ENCODE data around the gene ZFYVE9. TPM values are rescaled to one million over a fixed set of nuclear protein-coding genes. Genes with fewer than 3 reads are reported as not detected.
"Not testable (repeated sequence)": the region's sequence is repeated elsewhere in the genome, so short reads cannot be mapped to it uniquely, and the experiment has no call there.

The ZFYVE9 gene
- polyA plus RNA-seq, 1 donor, result 19.0 TPM

DNA sequence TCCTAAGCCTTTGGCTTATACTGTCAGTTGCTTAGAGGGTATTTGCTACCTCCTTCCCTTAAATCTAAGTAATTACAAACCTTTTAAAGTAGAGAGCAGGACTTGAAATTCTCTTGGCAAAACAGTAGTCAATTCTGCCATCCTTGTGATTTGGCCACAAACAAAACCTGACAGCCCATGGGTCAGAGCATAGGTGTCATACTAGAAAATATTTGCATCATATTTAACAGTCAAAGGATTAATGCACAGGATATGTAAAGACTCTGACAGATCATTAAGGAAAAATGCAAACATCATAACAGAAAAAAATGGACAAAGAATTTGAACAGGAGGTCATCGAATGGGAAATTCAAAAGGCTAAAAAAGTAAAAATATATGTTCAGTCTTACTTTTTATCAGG lies 50.5 kb downstream of the ZFYVE9 start:
- DNase-seq, result no peak

DNA sequence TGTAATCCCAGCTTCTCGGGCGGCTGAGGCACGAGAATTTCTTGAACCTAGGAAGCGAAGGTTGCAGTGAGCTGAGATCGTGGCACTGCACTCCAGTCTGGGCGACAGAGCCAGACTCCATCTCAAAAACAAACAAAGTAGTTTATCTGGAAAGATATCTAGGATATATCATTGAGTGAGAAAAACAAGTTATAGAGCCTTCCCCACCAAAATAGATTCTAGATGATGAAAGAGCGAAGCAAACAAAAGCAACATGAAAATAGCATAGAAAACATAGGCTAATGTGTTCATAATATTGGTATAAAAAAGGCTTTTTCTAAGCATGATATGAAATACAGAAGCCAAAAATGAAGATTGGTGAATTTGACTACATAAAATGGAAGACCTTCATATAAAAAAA lies 52.1 kb downstream of the ZFYVE9 start:
- DNase-seq, result no peak

DNA sequence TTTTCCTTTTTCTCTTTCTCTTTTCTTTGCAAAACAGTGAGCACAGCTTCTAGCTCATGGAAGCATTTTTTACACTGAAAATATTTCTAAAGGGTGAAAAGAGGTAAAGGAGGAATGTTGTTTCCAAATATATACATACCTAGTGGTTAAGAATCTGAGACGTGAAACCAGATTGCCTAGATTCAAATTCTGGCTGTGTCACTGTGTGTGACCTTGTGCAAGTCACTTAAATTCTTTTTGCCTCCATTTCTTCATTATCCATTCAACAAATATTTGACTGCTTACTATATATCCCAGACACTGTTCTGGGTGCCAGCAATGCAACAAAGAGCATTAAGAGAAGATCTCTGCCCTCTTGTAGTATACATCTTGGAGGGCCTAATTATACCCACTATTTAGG lies 53.3 kb downstream of the ZFYVE9 start:
- no peak for DNase-seq

DNA sequence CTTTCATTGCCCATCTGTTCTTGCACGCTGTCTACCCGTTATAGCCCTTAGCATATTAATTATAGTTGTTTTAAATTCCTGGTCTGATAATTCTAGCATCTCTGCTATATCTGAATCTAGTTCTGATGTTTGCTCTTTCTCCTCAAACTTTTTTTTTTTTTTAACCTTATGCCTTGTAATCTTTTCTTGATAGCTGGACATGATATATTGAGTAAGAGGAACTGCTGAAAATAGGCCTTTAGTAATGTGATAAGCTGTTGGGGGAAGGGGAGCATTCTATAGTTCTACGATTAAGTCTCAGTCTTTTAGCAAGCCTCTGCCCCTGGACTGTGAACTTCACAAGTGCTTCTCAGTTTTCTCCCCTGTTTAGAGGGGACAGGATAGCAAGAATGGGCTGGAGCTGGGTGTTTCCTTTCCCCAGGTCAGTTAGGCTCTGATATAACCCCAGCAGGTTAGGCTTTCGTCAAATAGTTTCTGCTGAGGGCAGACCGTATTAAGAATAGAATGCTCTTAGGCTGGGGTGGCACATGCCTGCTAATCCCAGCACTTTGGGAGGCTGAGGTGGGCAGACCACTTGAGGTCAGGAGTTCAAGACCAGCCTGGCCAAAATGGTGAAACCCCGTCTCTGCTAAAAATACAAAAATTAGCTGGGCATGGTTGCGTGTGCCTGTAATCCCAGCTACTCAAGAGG lies 62.2 kb downstream of the ZFYVE9 start:
- no peak for DNase-seq

DNA sequence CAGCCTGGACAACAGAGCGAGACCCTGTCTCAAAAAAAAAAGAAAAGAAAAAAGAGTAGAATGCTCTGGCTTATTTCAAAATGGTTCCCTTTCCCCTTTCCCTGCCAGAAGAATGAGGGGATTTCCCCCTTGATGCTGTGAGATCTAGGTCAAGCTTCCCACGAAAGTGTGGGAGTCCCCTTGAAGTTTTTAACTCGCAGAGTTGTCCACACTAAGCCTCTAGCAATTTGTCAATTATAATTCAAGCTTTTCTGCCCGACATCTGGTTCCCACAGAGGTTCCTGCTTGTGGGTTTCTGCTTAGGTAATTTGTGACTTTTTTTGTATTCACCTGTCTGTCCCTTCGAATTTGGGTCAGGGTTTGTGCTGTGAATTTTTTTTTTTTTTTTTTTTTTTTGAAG lies 62.8 kb downstream of the ZFYVE9 start:
- DNase-seq, result no peak

DNA sequence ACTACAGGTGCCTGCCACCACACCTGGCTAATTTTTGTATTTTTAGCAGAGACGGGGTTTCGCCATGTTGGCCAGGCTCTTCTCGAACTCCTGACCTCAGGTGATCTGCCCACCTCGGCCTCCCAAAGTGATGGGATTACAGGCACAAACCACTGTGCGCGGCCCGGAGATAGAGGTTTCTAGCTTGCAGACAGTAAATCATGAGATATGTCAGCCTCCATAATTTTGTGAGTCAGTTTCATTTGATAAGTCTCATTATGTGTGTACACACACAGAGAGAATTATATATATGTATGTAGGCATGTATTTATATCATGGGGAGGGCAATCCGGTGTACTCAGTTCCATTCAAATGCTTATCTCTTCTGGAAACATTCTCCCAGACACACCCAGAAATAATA lies 64.8 kb downstream of the ZFYVE9 start:
- not testable (repeated sequence) for DNase-seq

DNA sequence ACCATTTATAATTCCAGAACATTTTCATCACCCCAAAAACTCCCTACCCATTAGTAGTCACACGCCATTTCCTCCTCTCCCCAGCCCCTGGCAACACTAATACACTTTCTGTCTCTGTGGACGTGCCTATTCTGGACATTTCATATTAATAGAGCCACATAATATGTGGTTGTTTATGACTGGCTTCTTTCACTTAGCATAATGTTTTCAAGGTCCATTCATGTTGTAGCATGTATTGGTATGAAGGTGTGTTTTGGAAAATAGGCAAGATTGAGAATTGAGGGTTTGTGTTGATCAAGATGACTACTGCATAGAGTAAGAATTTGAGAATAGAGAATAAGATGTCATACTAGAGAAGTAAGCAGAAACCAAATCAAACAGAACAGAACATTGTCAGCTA lies 67.5 kb downstream of the ZFYVE9 start:
- no peak for DNase-seq

DNA sequence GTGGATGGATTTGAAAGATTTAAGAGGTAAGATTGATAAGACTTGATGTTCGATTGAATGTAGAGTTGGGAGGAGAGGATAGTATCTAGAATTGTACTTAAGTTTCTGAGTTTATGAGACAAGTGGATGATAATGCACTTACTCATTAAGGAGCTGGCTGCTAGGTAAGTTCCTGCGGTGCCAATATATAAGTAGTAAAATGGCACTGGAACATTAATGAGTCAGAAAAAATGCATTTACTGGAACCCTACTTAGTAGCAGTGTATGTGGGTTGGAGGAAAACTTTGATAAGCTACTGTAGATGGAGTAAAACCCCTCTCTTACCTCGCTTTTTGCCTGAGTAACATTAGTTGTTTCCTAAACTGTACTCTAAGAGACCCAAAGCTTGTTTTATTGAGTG lies 68.2 kb downstream of the ZFYVE9 start:
- no peak for DNase-seq

DNA sequence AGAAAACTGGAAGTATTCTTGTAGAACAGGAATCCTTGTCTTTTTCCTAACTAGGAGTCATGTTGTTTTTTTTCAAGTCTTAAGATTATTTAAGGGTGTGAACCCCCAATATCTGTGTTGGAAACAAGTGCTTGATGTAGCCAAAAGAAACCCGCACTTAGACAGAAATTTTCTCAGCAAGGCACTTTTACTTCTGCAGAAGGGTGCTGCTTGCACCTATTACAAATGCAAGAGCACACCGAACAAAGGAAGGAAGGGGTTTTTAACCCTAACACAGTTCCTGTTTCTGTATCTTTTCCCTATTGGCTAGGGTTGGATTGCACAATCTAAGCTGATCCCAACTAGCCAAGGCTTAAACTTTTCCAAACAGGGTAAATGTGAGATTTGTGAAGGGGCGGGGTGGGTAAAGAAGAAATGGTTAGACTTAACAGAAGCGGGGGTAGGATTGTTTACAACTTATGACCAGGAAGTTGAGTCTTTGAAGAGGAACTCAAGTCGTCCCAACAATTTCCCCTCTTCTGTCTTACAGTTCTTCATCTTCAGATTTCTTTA lies 75.1 kb downstream of the ZFYVE9 start:
- DNase-seq, result no peak

DNA sequence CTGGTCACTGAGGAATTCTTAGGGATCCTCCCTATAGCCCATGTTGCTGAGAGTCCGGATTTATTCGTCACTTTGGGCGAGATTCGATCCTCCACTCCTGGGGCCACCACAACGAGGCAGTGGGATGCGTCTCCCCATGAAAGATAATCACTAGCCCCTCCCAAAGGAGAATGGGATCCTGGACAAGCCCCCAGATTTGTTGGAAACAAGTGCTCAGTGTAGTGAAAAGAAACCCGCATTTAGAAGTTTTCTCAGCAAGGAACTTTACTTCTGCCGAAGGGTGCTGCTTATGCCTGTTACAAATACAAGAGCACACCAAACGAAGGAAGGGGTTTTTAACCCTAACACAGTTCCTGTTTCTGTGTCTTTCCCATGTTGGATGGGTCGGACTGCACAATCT lies 83.3 kb downstream of the ZFYVE9 start:
- no peak for DNase-seq

DNA sequence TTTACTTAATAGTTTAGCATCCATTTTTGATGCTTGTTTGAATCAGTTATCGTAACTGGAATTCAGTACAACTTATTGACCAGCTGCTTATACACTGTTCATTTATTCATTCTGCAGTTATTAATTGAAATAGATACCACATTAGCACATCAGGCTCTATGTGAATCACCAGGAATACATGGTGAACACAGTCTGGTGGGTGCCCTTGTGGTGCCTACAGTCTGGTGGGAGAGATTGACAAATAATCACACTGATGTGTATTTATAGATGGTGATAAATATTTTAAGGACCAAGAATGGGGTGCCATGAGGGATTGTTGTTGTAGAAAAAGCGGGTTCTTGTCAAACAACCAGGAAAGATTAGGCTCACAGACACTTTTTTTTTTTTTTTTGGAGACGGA lies 87.6 kb downstream of the ZFYVE9 start:
- DNase-seq, result no peak

DNA sequence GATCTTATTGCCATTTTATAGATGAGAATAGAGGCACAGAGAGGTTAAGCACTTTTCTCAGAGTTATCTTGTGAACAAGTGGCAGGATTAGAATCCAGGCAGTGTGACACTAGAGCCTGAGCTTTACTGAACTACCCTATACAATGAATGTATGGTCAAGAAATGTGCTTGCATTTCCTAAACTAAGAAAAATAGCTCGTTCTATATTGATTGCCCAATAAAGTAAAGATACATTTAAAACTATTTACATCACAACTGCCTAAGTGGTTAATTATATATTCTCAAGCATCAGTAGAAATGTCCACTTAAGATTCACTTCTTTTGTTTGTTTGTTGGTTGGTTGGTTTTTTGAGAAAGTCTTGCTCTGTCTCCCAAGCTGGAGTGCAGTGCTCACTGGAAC lies 91.6 kb downstream of the ZFYVE9 start:
- DNase-seq, result no peak

DNA sequence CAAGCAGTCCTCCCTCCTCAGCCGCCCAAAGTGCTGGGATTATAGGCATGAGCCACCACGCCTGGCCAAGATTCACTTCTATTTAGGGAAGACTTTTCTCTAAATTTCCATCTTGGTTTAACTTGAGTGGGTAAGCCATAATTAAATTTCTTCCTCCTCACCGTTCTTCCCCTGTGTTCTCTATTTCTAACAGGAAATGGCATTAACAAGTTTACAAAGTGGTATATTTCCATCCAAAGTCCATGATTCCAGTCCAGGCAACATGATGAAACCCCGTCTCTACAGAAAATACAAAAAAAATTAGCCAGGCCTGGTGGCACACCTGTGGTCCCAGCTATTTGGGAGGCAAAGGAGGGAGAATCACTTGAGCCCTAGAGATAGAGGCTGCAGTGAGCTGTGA lies 92.1 kb downstream of the ZFYVE9 start:
- no peak for DNase-seq

DNA sequence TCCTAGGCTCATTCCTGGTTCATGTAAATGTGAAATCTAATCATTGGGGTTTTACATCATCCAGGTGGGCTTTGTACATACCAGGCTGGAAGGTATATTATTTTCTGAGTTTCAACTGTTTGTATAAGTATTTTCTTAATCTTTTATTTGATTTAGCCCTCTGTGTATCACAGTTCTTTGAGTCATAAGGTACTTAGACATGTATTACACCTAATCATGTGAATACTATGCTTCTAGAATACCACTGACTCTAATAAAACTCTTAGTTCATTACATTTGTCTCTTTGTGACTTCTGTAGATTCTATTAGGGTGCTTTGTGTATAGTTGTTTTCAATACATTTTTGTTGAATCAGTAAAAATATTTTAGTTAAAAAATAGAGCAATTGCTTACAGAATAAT lies 92.8 kb downstream of the ZFYVE9 start:
- no peak for DNase-seq

DNA sequence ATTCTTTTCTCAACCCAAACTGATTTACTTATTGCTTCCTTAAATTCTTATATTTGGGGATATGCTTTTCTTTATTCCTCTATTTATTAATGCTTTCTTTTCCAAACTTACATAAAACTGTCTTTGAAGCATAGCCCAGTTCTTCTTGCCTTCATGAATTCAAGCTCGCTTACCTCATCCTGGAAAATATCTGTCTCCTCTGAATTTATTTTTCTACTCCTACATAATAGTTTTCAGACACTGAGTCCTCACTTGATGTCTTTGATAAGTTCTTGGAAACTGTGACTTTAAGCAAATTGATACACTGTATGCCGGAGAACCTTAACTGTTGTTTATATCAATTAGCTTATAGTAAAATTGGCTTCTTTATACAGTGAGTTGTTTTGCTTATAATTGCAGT lies 93.8 kb downstream of the ZFYVE9 start:
- no peak for DNase-seq

DNA sequence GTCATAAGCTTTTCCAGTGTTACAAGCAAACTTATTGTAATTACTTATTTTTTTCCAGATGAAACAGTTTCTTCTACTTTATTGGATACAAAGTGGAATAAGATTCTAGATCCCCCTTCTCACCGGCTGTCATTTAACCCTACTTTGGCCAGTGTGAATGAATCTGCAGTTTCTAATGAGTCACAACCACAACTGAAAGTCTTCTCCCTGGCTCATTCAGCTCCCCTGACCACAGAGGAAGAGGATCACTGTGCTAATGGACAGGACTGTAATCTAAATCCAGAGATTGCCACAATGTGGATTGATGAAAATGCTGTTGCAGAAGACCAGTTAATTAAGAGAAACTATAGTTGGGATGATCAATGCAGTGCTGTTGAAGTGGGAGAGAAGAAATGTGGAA lies 95.5 kb downstream of the ZFYVE9 start:
- DNase-seq, result no peak

DNA sequence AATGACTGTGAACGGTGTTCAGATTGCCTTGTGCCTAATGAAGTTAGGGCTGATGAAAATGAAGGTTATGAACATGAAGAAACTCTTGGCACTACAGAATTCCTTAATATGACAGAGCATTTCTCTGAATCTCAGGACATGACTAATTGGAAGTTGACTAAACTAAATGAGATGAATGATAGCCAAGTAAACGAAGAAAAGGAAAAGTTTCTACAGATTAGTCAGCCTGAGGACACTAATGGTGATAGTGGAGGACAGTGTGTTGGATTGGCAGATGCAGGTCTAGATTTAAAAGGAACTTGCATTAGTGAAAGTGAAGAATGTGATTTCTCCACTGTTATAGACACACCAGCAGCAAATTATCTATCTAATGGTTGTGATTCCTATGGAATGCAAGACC lies 96.6 kb downstream of the ZFYVE9 start:
- DNase-seq, result no peak

DNA sequence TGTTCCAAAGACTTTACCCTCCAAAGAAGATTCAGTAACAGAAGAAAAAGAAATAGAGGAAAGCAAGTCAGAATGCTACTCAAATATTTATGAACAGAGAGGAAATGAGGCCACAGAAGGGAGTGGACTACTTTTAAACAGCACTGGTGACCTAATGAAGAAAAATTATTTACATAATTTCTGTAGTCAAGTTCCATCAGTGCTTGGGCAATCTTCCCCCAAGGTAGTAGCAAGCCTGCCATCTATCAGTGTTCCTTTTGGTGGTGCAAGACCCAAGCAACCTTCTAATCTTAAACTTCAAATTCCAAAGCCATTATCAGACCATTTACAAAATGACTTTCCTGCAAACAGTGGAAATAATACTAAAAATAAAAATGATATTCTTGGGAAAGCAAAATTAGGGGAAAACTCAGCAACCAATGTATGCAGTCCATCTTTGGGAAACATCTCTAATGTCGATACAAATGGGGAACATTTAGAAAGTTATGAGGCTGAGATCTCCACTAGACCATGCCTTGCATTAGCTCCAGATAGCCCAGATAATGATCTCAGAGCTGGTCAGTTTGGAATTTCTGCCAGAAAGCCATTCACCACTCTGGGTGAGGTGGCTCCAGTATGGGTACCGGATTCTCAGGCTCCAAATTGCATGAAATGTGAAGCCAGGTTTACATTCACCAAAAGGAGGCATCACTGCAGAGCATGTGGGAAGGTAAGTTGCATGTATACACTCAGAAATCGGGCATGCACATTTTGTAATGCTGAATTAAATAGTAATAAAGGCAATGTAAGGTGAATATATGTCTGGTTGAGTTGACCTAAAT lies 97.2 kb downstream of the ZFYVE9 start:
- DNase-seq, result no peak

DNA sequence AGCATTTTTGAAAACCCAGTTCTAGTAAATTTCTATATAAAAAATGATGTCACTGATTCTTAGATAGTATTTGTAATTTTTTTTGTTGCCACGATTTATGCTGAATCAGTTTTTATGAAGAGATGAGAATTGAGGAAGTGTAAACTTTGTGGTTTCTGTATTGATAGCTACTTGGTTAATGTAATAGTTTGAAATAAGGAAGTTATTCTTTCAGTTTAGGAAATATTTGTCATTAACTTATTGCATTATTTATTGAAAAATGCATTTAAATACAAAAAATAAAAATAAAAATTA lies 97.8 kb downstream of the ZFYVE9 start:
- DNase-seq, result no peak

DNA sequence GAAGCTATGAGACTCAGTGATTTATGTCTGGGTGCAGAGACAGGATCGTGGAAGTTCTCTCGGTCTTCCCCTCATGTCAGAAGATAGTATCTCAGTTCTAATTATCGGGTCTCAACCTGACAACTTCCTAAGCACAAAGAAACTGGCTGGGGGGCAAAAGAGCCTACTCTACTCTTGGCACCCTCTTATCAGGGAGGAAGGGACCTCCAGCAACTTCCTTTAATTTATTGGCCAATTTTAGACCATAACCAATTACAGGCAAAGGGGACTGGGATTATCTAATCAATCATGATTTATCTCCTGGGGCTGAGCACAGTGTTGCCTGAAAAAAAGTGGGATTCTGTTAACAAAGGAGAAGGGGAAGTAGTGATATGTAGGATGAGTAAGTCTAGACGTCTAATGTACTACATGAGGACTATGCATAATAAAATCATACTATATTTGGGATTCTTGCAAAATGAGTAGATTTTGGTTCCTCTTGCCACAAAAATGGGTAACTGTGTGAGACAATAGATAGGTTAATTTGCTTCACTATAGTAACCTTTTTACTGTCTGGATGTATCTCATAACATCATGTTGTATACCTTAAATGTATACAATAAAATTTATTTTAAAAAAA lies 98.8 kb downstream of the ZFYVE9 start:
- DNase-seq, result no peak

DNA sequence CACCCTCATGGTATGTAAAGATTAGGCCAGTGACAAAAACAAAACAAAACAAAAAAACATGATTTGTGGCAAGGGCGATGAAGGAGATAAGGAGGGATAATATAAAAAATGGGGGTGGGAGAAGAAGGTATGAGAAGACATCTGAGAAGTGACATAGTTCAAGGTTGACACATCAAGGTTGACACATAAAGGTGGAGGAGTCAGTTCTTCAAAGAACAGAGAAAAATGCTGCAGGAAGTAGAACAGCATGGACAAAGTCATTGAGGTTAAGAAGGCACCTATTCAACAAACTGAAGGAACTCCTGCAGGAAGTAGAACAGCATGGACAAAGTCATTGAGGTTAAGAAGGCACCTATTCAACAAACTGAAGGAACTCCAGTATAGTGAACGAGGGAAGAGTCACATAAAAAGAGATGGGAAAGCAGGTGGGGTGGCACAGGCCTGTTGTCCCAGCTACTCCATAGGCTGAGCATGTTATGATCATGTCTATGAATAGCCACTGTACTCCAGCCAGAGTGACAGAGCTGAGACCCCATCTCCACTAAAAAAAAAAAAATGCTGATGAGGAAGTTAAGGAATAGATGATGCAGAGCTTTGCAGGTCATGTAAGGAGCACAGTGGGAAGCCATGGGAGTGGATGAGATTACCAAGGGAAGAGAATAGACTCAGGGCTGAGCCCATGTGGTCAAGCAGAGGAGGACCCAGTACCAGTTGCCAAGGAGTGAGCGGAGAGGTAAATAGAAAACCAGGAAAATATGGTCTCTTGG lies 101.5 kb downstream of the ZFYVE9 start:
- DNase-seq, result no peak

DNA sequence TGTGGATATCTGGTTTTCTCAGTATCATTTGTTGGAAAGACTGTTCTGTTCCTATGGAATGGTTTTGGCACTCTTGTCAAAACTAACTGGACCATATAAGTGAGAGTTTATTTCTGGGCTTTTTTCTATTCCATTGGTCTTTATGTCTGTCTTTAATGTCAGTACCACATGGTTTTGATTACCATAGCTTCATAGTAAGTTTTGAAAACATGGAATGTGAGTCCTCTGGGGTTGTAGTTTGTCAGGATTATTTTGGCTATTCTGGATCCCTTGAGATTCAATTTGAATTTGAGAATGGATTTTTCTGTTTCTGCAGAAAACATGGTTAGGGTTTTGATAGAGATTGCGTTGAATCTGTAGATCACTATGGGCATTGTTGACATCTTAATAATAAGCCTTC lies 107.9 kb downstream of the ZFYVE9 start:
- no peak for DNase-seq

DNA sequence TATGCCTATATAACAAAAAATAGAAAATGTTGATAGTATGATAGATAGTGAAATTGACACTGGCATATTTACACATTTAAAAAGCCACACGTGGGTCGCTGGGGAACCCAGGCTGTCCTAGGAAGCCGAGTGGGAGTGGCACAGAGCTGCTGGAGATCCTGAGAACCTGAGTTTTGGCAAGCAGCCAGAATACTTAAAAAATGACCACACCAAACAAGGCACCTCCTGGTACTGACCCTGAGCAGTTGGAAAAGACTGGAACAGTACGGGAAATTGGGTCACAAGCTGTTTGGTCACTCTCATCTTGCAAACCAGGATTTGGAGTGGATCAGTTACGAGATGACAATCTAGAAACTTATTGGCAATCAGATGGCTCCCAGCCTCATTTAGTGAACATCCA lies 111.5 kb downstream of the ZFYVE9 start:
- no peak for DNase-seq

Measured in hindlimb muscle (tissue), 1 donor.